GM19025 (cell line): Measurements from ENCODE around the gene GRIN2A.
A peak's percentile ranks its signal among the peaks of the same experiment; 100 is the strongest.

Source experiments
- ATAC-seq: cut with Tn5 transposase; IDR thresholded peaks from one replicate; pipeline ENCODE4 v1.9.1; 2021; ENCODE audit warnings: mild to moderate bottlenecking, low read depth, moderate library complexity; ENCODE audit not compliant: unreplicated experiment

The GRIN2A gene

GRCh38 chr16:9980981-9981380 is 201.2 kb downstream of the GRIN2A start:
- no peak for ATAC-seq

DNA sequence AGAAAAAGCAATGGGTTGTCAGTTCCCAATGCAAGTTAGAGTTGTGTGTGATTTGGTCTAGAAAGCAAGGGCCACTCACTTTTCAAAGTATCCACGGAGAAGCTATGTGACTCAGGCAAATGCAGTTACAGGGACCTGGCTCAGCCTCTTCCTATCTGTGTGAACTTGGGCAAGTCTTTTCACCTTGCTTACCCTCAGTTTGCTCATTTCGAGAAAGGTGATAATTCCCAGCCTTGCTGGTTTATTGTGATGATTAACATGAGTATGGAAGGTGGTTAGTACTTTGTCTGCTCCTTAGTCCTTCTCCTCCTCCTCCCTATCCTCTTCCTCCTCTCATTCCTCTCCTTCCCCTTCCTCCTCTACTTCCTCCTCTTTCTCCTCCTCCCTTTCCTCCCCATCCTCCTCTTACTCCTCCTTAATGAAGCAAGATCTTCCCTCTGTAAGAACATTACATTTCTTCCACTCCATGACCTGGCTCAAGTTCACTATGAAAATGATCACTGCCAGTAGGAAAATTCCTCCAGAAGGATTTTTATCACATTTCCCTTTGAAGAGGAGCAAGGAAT is 204.0 kb downstream of the GRIN2A start:
- no peak for ATAC-seq

DNA sequence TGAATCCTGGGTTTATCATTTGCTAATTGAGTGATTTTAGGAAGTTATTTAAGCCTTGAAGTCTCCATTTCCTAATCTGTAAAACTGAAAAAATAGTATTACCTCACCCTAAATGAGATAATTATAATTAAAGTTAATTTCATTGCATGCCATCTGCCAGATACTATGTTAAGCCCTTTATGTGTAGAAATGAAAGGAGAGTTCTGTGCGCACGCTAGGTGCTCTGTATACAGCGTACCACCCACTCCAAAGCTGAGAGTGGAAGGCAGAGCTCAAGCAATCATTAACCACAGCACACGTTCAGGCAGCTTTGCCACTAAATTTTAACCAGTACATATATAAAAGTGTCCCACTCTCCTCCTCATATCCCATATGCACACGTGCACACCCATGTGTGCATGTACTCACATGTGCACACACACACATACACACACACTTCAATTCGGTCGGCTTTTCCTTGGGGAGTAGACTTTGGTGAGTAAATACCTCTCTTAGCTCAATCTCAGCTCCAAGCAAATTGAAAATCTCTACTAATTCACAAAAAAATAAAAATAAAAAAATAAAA is 204.8 kb downstream of the GRIN2A start:
- no peak for ATAC-seq

DNA sequence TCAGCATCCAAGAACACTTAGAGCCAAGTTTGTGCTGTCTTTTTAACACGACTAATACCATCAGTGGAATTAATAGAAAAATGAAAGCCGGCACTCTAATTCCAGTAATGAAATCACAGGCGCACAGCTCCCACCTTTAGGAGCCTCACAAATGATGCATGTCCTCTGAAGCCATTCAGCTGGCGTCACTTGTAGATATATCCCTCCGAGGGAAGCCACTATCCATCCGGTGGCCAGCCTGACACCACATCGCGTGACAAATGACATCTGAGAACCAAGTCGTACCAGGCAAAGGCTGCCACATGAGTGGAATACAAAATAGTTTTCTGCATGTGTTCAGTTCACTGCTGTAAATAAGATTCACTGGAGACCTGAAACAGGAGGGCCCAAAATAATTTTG is 205.6 kb downstream of the GRIN2A start:
- no peak for ATAC-seq

GRCh38 chr16:9971907-9972306 is 210.3 kb downstream of the GRIN2A start:
- no peak for ATAC-seq

GRCh38 chr16:9970796-9971195 is 211.4 kb downstream of the GRIN2A start:
- ATAC-seq = no peak

GRCh38 chr16:9970244-9970643 is 212.0 kb downstream of the GRIN2A start:
- ATAC-seq = no peak

- no peak for ATAC-seq
Observed at GRCh38 chr16:9969580-9969979, 212.6 kb downstream of the GRIN2A start.

GRCh38 chr16:9966569-9967157 is 215.6 kb downstream of the GRIN2A start:
- ATAC-seq = peak; percentile 44

DNA sequence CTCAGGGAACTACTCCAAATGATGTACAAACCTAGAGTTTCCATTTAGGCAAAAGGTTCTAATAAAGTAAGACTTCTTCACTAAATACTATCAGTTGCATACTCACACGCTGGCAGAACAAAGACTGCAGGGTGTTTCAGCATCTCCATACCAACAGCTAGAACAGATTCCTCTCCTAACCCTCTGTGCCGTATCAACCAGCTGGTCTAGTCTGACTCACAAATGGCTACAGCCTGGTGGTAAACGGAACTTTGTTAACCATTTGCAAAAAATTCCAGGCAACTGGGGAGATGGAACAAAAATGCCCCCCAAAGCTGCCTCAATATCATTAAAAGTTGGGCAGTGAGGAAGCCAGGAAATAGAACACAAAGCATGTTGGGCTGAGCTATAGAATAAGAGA is 217.1 kb downstream of the GRIN2A start:
- ATAC-seq = no peak

DNA sequence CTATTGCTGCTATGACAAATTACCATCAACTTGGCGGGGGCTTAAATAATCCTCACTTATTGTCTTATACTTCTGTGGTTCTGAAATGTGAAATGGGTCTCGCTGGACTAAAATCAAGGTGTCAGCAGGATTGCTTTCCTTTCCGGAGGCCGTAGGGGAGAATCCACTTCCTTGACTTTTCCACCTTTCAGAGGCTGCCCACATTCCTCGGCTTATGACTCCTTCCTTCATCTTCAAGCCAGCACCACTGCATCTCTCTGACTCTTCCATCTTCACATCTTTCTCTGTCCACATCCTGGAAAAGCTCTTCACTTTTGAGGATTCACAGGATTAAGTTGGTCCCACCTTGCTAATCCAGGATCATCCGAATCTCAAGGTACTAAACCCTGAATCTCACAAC is 217.8 kb downstream of the GRIN2A start:
- ATAC-seq = no peak

DNA sequence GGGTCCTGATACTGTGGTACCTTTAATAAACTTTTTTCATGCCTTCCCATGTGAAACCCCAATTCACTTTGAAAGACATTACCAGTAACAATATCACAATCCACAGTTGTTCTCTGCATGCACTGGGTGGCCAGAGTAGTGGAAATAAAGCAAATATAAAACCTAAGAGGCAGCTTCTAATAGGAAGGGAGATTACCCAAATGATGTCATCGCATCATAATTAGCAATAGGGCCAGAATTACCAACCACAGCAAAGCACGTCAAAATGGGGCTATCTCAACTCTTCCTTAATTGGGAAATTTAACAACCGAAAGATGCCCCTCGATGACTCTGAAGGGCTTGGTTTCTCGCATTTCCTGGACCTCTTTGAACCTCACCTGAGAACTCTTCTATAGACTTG is 224.8 kb downstream of the GRIN2A start:
- no peak for ATAC-seq

DNA sequence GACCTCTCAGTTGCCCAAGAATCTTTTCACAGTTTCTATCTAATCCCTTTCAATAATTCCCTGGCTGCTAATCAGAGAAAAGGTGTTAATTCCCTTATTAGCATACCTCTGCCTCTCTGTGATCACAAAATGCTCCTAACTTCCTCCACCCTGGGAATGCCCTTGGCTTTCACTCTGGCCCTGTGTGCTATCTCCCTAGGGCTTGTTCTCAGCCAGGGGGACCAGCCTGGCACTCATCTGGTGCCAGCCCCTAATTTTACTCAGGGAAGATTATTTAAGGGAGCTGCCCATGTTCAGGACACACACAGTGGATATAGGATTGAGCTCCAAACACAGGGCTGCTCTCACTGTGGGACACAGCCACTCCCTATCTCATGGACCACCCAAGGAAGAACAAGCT is 225.2 kb downstream of the GRIN2A start:
- no peak for ATAC-seq

DNA sequence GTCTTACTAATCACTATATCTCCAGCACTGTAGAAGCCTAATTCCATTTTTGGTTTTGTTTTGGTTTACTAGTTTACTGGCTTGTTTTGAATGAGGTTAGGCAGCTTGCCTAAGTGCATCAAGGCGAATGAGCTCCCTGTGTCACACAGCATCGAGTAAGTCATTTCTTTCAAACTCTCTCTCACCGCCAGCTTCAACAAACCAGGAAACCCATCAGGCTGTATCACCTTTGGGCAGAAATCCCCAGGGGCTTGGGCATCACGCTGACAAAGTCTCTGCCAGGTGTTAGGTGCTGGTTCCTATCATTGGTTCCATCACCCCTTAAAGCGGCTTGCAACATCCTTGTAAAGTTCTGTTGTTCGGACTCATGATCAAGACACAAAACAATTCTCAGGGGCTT is 226.6 kb downstream of the GRIN2A start:
- ATAC-seq = no peak

GRCh38 chr16:9953908-9954570 is 228.2 kb downstream of the GRIN2A start:
- no peak for ATAC-seq

- ATAC-seq = no peak
Observed at GRCh38 chr16:9950658-9951057, 231.6 kb downstream of the GRIN2A start.

DNA sequence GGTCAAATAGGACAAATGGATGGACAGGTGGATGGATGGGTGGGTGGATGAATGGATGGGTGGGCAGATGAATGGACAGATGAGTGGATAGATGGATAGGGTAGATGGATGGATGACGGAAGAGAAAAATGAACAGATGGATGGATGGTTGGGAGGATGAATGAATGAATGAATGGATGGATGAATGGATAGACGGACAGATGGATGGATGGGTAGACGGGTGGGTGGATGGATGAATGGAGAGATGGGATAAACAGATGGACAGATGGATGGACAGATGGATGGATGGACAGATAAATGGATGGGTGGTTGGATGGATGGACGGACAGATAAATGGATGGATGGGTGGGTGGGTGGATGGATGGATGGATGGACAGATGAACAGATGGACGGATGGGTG is 232.8 kb downstream of the GRIN2A start:
- no peak for ATAC-seq

DNA sequence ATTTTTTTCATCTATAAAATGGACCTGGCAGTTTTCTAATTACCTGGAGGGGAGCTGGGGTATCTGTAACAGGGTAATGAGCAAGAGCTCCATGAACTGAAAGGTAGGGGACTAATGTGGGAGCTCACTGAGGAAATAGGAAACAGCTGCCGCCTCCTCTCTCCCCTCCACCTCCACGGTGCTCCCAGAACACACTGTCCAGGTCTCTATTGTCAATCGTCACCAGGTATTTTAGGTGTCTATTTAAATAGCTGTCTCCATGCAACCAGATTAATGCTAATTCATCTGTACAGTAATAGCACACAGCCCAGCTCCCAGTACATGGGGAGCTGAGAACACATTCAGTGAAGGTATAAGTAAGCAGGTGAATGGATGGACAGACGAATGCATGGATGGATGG is 233.3 kb downstream of the GRIN2A start:
- ATAC-seq = no peak

- no peak for ATAC-seq
Observed at GRCh38 chr16:9946022-9946720, 236.1 kb downstream of the GRIN2A start.

GRCh38 chr16:9943121-9943520 is 239.1 kb downstream of the GRIN2A start:
- ATAC-seq = no peak

GRCh38 chr16:9941245-9941644 is 241.0 kb downstream of the GRIN2A start:
- no peak for ATAC-seq
